Iris pigment epithelial cell (primary cell): Measurements from ENCODE around the gene C22orf39.

ENCODE experiments used
- DNase-seq: peaks from one replicate; pipeline ENCODE4 v3.0.0-alpha.2; 2011; ENCODE audit warnings: low read depth

The C22orf39 gene

DNA sequence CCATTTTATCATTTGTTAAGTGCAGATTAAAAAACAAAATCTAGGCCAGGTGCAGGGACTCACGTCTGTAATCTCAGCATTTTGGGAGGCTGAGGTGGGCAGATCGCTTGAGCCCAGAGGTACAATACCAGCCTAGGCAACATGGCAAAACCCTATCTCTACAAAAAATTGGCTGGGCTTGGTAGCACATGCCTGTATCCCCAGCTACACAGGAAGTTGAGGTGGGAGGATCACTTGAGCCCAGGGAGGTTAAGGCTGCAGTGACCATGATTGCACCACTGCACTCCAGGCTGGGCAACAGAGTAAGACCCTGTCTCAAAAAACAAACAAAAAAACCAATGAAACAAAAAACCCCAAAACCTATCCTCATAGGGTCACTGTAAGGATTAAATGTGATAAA, 48.9 kb downstream of the C22orf39 start:
- DNase-seq = no peak

DNA sequence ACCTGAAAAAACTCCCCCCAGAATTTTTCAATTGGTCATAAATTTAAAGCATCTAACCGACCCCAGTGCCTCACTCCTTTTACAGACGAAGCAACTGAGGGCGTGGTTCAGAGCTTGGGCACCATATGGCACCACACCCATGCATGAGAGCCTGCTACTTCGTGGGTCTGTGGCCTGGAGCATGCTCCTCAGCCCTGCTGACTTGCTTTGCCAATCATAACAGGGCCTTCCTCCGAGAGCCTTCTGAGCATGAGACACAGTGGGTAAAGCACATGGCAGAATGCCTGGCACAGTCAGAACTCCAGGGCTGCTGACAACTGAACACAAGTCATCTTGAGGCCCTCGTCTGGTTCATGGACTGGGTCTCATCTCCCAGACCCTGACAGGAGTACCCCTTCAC, 49.3 kb downstream of the C22orf39 start:
- no peak for DNase-seq

GRCh38 chr22:19397734-19398104, 49.8 kb downstream of the C22orf39 start:
- DNase-seq = no peak

- DNase-seq = no peak
These were observed 50.4 kb downstream of the C22orf39 start for GRCh38 chr22:19396934-19397733.

- no peak for DNase-seq
These were observed 51.0 kb downstream of the C22orf39 start for GRCh38 chr22:19396561-19396933.

- no peak for DNase-seq
These were observed 52.2 kb downstream of the C22orf39 start for GRCh38 chr22:19395276-19395675.

DNA sequence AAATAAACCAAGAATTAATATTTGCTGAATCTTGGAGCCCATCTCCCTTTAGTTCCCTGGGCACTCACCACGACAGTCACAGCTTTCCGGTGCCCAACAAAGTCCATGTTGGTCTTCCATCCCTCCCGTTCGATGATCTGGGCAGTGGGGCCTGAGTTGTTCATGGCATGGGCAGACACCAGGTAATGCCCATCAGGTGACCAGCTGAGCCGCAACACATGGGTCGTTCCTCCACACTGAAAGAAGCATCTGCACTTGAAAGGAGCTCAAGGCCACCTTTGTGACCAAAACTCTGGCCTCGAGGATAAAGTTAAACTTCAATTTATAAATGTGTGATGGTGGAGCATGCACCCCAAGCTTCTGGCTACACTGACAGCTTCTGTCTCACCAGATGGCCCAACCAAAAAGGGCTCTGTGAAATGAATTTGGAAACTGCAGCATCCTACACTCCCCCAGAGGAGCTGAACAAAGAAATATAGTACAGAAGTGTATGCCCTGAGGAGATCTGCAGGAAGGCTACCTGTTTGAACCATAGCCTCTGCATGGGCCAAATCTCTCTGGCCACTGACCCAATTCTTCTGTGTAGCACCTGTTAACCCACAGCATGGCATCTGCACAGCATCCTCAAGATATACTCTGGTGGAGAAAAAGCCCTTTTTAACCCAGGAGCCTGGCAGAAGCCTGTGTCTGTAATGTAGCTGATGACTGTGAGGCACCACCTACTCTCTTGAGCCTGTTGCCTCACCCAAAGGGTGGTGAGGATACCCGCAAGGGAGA, 53.0 kb downstream of the C22orf39 start:
- no peak for DNase-seq

GRCh38 chr22:19393704-19394103, 53.8 kb downstream of the C22orf39 start:
- DNase-seq = no peak
